Stimulated activated CD4-positive, alpha-beta T cell treated with anti-CD3 and anti-CD28 coated beads, Interleukin-4, amount 100 ng/mL, for 48 hours (primary cell): Measurements from ENCODE around the gene QKI.
"Not testable (repeated sequence)": the region's sequence is repeated elsewhere in the genome, so short reads cannot be mapped to it uniquely, and the experiment has no call there.

Experiments used
- DNase-seq, 2 donors: peaks; one replicate each; pipeline ENCODE4 v3.0.0-alpha.2; 2020; ENCODE audit warnings: low read depth in 2 of 2

Gene QKI

DNA sequence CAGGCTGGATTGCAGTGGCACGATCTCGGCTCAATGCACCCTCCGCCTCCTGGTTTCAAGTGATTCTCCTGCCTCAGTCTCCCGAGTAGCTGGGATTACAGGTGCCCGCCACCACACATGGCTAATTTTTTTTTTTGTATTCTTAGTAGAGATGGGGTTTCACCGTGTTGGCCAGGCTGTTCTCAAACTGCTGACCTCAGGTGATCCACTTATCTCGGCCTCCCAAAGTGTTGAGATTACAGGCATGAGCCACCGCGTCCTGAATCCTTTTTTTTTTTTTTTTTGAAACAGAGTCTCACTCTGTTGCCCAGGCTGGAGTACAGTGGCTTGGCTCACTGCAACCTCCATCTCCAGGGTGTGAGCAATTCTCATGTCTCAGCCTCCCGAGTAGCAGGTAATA lies 24.9 kb downstream of the QKI start:
- not testable (repeated sequence) for DNase-seq

DNA sequence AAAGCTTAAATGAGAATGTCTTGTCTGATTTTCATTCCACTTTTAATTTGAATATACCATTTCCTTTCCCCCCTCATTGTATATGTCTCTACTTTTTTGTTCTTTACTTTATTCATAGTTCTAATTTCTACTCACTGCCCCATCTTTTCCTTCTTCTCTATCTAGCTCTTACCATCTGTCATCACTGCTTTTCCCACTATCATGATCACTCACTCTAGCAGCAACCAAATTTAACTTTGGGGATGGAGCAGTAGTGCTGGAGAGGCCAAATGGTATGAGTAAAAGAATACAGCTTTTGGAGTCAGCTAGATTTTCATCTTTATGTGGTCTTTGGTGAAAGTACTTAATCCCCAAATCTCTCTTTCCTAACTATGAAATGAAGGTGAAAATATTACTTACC lies 25.5 kb downstream of the QKI start:
- DNase-seq, result no peak

DNA sequence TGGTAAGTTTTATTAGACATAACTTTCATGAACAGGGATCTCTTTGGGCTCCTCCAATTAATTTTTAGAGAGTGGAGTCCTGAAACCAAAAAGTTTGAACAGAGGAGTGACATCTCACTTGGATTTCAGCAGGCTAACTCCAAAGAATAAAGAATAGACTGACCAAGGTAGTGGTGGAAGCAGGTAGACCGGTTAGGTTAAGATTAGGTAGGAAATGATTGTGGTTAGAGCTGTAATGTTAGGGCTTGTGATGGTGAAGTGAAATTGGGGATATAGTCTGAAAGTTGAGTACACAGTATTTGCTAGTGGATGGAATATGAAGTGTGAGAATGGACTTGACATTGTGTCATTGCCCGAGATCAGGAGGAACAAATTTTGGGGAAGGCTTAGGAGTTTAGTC lies 27.8 kb downstream of the QKI start:
- no peak for DNase-seq

DNA sequence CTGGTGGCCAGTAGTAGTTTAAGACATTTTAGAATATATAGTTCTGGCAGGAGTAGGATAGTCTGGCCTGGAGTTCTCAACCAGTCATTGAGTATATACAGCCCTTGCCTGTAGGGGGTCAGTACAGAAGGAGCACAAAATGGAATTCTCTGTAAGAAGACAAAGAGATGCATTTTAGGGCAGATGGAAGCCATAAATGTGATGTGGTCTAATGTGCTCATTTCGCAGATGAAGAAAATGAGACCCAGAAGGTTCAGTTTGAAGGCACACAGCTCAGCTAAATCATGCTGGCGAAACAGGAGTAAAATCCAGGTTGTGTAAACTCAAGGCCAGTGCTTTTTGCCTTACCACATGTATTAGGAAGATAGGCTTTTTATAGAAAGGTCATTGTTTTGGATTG lies 29.6 kb downstream of the QKI start:
- DNase-seq, result no peak

DNA sequence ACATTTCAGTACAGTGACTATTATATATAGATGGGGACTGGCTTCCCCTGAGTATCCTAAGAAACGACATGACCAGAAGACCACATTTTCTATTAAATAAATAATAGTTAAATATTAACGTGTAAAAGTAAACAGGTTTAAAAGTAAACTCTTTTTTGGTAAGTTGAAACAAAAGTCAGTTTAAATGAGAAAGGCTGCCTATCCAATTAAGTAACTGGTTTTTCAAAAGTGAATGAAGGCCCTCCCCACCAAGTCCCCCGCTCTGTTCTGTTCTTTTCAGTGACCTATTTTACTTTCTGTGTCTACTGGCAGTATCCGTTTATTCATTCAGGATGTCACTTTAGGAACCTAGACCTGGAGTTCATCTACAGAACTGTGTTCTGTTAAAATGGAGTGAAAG lies 32.0 kb downstream of the QKI start:
- no peak for DNase-seq

DNA sequence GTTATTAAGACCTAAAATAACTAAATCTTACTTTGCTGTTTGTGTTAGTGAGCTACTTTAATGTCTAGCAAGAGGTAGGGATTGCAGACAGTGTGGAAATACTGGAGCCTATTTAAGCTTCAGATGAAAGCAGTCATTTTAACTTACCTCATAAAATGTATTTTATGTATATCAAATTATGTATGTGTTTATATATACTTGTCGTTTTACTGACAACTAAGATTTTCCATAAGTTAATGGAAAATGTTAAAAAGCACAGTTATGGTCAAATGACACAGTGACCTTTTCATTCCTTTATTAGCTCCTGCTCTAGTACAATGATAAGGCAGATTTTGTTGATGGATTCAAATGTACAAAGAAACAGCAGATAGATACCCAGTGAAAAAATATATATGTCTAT lies 34.6 kb downstream of the QKI start:
- no peak for DNase-seq

DNA sequence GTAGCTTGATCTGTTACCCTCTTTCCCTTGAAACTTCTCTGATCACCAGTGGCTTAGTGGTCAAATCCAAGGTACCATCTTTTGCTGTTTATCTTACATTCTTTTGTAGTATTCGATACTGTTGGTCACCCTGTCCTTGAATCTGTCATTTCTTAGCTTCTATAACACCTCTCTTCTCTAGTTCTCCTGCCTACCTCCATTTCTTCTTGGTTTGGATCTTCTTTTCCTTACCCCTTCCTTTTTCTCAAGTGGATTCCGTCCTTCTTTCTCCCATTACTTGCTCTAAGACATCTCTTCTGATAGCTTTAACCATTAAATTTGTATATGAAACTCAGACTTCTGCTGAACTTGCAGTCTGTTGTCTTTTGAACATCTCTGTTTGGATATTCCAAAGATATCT lies 39.9 kb downstream of the QKI start:
- no peak for DNase-seq

DNA sequence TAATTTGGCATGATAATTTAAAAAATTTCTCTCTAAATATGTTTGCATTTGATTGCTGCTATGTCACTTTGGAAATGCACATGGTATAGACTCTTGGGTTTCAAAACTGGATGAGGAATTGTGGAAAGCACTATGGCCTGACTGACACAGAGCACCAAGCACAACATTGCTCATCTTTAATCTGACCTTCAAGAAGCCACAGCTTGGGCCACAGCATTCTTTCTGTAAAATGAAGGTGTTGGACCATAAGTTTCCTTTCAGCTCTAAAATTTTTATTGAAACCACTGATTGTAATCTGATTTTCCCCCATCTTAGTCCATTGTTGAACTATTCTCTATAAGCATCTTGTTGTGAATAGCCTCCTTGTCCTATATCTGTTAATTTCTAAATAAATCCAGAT lies 41.0 kb downstream of the QKI start:
- DNase-seq, result no peak

DNA sequence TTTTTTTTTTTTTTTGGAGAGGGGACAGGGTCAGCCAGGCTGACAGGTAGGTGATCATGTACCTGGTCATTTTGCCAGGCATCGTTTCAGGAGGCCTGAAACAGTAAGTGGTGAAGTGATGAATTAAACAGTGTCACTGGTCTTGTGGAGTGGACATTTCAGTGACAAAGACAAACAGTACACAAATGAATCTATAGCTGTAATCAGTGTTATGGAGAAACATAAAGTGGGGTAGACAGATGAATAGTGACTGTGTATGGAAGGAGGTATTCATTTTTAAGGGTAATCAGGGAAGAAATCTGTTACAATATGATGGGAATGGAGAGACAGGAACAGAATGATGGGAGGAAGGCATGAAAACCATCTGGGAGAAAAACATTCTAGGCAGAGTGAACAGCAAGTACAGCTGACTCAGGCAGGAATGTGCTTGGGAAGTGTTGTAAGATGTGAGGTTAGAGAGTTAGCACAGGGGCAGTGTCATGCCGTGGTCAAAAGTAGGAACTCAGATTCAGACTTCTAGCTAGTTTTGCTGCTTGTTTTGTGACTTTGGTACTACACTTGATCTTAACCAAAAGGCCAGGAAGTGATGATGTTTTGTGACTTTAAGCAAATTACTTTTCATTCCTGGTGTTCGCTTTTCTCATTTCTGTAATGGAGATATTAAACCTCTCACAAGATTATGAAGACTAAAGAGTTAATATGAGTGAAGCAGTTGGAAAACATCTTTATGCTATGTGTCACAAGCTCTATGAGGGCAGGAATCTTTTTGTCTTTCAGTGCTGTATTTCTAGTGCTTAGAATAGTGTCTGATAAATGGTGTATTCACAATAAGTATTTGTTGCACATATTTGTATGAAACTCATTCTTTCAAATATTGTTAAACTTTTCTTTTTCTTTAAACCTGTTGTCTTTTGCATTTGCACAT lies 43.4 kb downstream of the QKI start:
- DNase-seq, result no peak

DNA sequence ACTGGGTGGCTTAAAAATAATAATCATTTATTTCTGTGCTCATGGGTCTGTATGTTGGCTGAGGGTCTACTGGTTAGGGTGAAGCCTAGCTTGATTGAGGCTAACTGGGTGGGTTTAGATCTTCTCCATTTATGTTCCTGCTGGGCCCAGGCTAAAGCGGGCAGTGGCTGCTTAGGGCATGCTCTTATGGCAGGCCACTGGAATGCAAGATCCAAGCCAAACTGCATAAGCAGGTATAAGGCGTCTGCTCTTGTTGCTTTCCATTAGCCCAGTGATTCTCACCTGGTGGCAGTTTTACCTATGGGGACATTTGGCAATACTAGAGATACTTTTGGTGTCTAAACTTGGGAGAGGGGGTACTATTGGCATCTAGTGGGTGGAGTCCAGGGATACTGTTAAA lies 44.5 kb downstream of the QKI start:
- DNase-seq, result no peak

DNA sequence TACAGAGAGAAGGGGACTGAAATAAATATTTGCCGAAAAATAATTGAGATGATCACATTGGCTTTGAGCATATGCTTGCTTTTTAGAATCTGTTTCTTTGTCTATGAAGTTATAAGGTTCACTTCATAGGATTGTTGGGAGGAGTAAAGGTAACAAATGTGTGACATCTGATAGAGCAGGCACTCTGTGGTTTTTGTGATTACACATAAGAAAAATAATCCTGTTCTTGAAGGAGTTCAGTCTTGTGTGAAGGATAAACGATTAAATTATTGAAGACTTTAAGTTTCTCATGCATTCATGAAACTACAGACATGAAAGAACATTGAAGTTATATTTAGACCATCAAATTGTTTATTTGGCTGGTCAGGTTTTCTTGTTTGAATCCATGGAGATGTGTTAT lies 45.0 kb downstream of the QKI start:
- no peak for DNase-seq

DNA sequence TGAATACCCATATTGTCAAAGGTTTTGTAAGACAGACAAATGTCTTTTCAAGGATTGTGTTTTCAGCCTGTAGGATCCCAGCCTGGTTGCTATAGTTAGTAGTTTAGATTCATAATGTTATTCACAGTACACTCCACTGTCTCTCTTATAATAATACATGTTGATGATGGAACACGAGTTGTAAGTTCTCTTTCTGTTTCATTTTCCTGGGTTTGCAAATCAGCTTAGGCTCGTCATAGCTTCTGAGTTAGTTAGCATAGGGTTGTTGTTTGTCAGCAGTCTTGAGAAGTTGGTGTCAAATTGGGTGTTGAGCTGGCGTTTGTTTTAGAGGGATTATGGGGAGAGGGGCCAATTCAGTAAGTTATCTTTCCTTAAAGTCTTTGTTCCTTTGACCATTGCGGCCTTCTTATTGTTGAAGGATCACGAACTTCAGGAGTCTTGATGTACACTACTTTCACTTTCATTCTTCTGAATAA lies 45.8 kb downstream of the QKI start:
- DNase-seq, result no peak

DNA sequence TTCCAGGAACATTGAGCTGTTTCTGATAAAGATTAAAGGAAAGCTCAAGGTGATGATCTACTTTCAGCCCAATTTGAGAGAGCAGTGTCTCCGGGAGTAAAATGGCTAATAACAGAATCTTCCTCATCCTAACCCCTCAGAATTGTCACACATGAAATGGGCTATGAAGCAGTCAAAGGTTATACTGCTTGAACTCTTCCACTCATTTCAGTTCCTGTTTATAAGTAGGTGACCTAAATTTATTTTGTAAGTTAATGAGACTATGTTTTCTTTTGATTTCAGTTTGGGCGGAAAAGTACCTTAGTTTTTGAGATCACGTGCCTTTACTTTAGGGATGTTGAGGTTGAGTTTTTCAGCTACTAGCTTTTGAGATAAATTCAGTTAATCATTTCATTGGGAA lies 47.2 kb downstream of the QKI start:
- DNase-seq, result no peak

DNA sequence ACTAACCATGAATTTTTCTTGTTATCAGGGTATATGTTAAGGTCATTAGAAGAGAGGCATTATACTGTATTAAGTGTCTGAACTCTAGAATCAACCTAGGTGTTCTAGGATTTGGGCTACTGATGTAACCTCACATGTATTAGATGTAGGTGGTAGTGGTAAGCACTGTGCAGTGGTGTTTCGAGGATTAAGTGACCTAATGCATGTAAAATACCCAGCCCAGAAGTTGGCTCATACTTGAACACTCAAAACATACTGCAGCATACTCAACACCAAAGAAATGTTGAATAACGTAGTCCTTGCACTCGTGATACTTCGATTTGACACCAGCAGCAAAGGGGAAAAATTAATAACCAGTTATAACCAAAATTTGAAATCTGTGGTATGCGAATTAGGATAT lies 48.7 kb downstream of the QKI start:
- DNase-seq, result no peak

DNA sequence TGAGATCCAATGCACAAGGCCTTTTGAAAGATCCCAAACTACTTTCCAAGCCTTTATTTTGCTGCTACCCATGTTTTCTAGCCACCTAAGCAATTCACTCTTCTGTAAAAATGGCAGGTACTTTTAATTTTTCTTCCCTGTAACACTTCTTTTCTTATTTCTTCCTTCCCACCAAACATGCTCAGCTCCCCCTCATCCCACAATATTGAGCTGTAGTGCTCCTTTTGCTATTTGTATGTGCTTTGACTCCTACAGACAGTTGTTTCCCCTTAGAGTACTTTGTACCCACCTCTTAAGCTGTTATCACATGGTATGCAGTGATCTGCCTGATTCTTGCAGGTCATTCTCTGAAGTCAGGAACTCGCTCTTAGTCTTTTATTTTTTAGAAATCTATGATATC lies 49.3 kb downstream of the QKI start:
- no peak for DNase-seq

DNA sequence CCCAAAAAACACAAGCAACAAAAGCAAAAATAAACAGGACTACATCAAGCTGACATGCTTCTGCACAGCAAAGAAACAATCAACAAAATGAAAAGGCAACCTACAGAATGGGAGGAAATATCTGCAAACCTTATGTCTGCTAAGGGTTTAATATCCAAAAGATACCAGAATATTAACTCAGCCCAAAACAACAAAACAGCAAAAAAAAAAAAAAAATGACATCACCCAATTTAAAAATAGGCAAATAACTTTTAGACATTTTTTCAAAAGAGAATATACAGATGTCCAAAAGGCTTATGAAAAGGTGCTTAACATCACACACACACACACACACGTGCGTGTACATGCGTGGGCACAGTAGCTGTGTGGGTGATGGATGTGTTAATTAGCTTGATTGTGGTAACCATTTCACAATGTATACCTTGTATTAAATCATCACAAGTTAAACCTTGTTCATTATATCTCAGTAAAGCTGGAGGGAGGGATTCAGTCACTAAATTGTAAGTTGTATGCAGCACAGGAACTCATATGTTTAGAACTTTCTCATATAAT lies 52.4 kb downstream of the QKI start:
- DNase-seq, result no peak

DNA sequence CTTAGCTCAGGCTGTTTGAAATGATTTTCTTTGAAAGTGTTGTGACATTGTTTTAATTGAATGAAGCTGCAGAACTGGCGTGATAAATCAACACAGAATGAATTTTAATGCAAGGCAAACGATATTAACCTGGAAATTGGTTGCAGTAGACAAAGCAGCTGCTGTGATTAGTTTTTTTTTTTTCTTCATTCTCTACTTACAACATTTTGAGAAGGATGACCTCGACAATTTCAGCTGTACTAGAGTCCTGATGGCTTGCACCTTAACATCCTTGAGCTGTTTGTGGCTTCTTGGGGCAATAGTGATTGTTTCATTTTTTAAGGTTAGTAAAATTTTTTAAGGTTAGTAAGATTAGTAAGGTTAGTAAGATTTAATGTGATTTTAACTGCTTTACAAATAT lies 54.2 kb downstream of the QKI start:
- DNase-seq, result no peak

DNA sequence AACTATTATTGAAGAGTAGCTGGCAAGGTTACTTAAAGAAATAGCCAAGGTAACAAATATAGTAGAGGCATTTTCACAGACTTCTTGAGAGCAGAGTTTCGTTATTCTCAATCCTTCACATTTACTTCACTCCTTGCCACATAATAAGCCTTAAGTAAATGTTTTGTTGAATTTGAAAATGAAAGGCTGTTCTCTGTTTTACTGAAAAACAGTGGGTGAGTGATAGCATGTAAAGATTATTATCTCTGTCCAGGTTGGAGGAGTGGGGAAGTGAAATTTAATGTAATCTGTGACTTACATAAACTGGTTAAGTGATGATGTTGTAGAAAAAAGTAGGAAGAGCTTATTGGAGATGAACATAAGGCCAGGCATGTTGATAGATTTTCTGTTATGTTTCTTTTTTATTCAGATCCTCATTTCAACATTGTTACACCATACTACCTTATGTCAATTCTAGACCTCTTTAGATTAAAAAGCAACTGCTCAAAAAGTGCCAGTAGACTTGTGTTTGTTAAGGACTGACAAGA lies 55.0 kb downstream of the QKI start:
- DNase-seq, result no peak

DNA sequence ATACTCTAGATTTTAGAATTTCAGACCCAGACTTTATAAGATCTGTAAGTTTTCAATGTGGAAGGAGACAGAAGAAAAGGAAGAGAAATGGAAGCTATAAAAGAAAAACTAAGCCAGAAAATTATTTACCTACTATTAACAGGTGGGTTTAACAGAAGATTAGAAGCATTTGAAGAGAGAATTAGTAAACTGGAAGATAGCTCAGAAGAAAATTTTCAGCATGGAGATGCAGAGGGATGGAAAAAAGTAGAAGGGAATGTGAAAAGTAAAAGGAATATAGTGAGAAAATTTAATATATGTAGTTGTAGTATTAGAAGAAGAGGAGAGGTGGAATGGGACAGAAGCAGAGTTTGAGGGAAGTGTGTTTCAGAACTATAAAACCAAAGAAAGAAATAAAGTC lies 56.1 kb downstream of the QKI start:
- DNase-seq, result no peak

DNA sequence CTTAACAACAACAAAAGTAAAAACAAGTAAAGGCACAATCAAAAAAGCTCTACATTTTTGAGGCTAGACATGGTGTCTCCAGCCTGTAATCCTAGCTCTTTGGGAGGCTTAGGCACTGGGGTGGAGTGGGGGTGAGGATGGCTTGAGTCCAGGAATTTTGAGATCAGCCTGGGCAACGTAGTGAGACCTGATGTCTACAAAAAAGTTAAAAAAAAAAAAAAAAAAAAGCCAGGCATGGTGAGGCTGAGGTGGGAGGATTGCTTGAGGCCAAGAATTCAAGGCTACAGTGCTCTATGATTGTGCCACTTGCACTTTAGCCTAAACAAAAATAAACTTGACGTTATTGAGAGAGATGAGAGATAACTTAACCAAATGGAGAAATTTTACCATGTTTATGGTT lies 60.1 kb downstream of the QKI start:
- DNase-seq, result no peak

DNA sequence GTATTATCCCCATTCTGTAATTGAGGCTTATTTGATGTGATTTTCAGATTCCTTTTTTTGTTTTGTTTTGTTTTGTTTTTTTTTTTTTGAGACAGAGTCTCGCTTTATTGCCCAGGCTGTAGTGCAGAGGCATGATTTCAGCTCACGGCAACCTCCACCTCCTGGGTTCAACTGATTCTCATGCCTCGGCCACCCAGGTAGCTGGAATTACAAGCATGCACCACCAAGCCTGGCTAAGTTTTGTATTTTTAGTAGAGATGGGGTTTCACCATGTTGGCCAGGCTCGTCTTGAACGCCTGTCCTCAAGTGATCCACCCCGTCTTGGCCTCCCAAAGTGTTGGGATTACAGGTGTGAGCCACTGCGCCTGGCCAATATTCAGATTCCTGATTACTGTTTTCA lies 62.4 kb downstream of the QKI start:
- DNase-seq, result not testable (repeated sequence)

DNA sequence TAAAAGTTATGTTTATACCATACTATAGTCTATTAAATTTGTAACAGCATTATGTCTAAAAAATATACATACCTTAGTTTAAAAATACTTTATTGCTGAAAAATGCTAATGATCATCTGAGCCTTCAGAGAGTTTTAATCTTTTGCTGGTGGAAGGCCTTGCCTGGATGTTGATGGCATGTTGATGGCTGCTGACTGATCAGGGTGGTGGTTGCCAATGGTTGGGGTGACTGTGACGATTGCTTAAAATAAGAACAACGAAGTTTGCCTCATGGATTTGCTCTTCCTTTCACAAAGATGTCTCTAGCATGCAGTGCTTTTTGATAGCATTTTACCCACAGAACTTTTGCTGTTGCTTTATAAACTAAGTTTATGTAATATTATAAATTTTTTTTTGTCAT lies 68.6 kb downstream of the QKI start:
- DNase-seq, result no peak

DNA sequence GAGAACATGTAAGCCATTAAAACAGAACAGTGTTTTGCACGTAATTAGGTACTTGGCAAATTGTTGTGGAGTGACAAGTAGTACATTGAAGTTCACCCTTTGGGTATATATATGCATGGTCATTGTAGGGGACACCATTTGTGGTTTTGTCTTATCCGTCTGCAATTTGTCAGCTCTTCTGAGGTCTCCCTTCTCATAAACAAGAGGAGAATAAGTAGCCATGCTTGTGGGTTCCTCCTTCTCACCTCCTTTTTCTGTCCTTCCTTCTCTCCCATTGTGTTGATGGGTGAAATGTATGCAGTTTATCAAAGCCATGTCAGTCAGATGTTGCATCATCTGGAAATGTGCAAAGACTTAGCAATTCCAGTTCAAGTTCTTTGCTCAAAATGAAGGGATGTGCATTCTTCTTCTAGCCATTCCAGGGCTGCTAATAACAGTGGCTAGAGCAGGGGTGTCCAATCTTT lies 70.9 kb downstream of the QKI start:
- no peak for DNase-seq
